CD4-positive, CD25-positive, alpha-beta regulatory T cell (primary cell): ENCODE measurements around the gene MPV17L2. TPM values are rescaled to one million over a fixed set of nuclear protein-coding genes. Genes with fewer than 3 reads are reported as not detected.

Experiments used
- ATAC-seq, 2 donors: fragments of 150-1000 bp; cut with Tn5 transposase; one replicate each; pipeline ENCODE4 v1.10.0; 2021; ENCODE audit warnings: low read depth in 2 of 2, moderate number of reproducible peaks in 2 of 2, moderate library complexity in 1 of 2
- DNase-seq, 3 donors: peaks; one replicate each; pipeline versions ENCODE4 v3.0.0 to v3.0.0-alpha.2; 2012 to 2022; ENCODE audit warnings: mixed read lengths in 1 of 3
- H3K27ac ChIP-seq: one replicate; pipeline ENCODE4 v1.7.0; 2013; ENCODE audit warnings: mild to moderate bottlenecking, low read length; ENCODE audit not compliant: insufficient read depth, poor library complexity, severe bottlenecking
- H3K27me3 ChIP-seq: one replicate; pipeline ENCODE4 v1.7.0; 2013; ENCODE audit warnings: low read length; ENCODE audit not compliant: control insufficient read depth, insufficient read depth
- H3K36me3 ChIP-seq: one replicate; pipeline ENCODE4 v1.7.0; 2013; ENCODE audit warnings: mild to moderate bottlenecking, low read length, moderate library complexity; ENCODE audit not compliant: control insufficient read depth, insufficient read depth
- H3K4me1 ChIP-seq: 2 replicates; pipeline ENCODE4 v1.7.0; 2013; ENCODE audit warnings: mild to moderate bottlenecking, low read length; ENCODE audit not compliant: insufficient read depth, control insufficient read depth, poor library complexity, severe bottlenecking
- H3K4me3 ChIP-seq: one replicate; pipeline ENCODE4 v1.7.0; 2013; ENCODE audit warnings: low read depth, mild to moderate bottlenecking, low read length, moderate library complexity
- H3K9me3 ChIP-seq, 2 experiments: 1 replicate in 1 of 2; 2 replicates in 1 of 2; pipeline ENCODE4 v1.7.0; 2013; ENCODE audit warnings: low read length in 2 of 2, mild to moderate bottlenecking in 1 of 2, moderate library complexity in 1 of 2; ENCODE audit not compliant: control insufficient read depth in 2 of 2
- H3K27ac Mint-ChIP-seq, 3 donors: one replicate each; pipeline ENCODE4 v1.8.0; 2020 to 2022; ENCODE audit warnings: mild to moderate bottlenecking in 3 of 3, mixed read lengths in 3 of 3, moderate library complexity in 2 of 3
- H3K27me3 Mint-ChIP-seq: one replicate; pipeline ENCODE4 v1.8.0; 2022; ENCODE audit warnings: mild to moderate bottlenecking, mixed read lengths
- H3K36me3 Mint-ChIP-seq: one replicate; pipeline ENCODE4 v1.8.0; 2020; ENCODE audit warnings: mixed read lengths
- H3K4me1 Mint-ChIP-seq, 4 donors: one replicate each; pipeline ENCODE4 v1.8.0; 2020 to 2022; ENCODE audit warnings: mixed read lengths in 4 of 4, mild to moderate bottlenecking in 1 of 4
- H3K4me3 Mint-ChIP-seq, 4 donors: one replicate each; pipeline ENCODE4 v1.8.0; 2020 to 2022; ENCODE audit warnings: mild to moderate bottlenecking in 4 of 4, mixed read lengths in 4 of 4, moderate library complexity in 3 of 4
- H3K9me3 Mint-ChIP-seq, 7 donors: one replicate each; pipeline ENCODE4 v1.8.0; 2020 to 2022; ENCODE audit warnings: mixed read lengths in 7 of 7, mild to moderate bottlenecking in 3 of 7, moderate library complexity in 2 of 7
- polyA plus RNA-seq, 4 donors: library from polyadenylated mRNA; unstranded; fragments of 300-500 nt; fragmentation: Illumina TruSeq; gene quantifications; one replicate each; pipeline ENCODE4 v1.2.3, GENCODE V29; 2021
- total RNA-seq: library from RNA; stranded (reverse); gene quantifications from one replicate; pipeline ENCODE4 v1.2.3, GENCODE V29; 2022

Gene MPV17L2
- total and polyA plus RNA-seq, 5 donors from 2014 or later, result 5.5 to 20.8 (median 12.6) TPM

GRCh38 chr19:18221815-18222725 is 29.1 kb downstream of the MPV17L2 start:
- H3K4me3 ChIP-seq, result no peak overlapping the region

GRCh38 chr19:18223860-18224524 is 31.0 kb downstream of the MPV17L2 start:
- H3K4me3 ChIP-seq, result peak overlapping the region; percentile 62
- peaks cover 23% of the 10 kb centered on the region for H3K4me1 ChIP-seq
- H3K36me3 ChIP-seq, result no peaks in the 10 kb centered on the region
- no peaks in the 10 kb centered on the region for H3K9me3 ChIP-seq
- ATAC-seq (no peak), DNase-seq (peak in 2 of 3 donors; percentile 21 to 50)
- no peak overlapping the region for H3K27ac ChIP-seq
- H3K27me3 Mint-ChIP-seq, result peaks cover 51% of the 10 kb centered on the region
- peaks cover 0 to 37% (median 7%) of the 10 kb centered on the region in 4 donors for H3K4me1 Mint-ChIP-seq
- H3K4me3 Mint-ChIP-seq, result peak overlapping the region; percentile 85 to 93 (median 86)
- H3K36me3 Mint-ChIP-seq, result no peaks in the 10 kb centered on the region
- H3K9me3 Mint-ChIP-seq, result peaks cover 0 to 3% (median 0%) of the 10 kb centered on the region in 7 donors
- peak overlapping the region in 1 of 3 donors; percentile 79 for H3K27ac Mint-ChIP-seq
- H3K27me3 ChIP-seq, result peaks cover 3% of the 10 kb centered on the region

More at GRCh38 chr19:18221815-18222725, 29.1 kb downstream of the MPV17L2 start:
- no peak for ATAC-seq
- Mint-ChIP-seq H3K27me3 (peaks cover 39% of the 10 kb centered on the region), H3K27ac (no peak overlapping the region), H3K36me3 (no peaks in the 10 kb centered on the region), H3K9me3 (peaks cover 0 to 3% (median 0%) of the 10 kb centered on the region in 7 donors), H3K4me3 (peak overlapping the region in 1 of 4 donors; percentile 3), H3K4me1 (peaks cover 0 to 37% (median 7%) of the 10 kb centered on the region in 4 donors)
- Histone ChIP-seq H3K9me3 (no peaks in the 10 kb centered on the region), H3K4me1 (peaks cover 23% of the 10 kb centered on the region), H3K27me3 (peaks cover 3% of the 10 kb centered on the region), H3K27ac (no peak overlapping the region), H3K36me3 (no peaks in the 10 kb centered on the region)
- DNase-seq, result no peak

DNA sequence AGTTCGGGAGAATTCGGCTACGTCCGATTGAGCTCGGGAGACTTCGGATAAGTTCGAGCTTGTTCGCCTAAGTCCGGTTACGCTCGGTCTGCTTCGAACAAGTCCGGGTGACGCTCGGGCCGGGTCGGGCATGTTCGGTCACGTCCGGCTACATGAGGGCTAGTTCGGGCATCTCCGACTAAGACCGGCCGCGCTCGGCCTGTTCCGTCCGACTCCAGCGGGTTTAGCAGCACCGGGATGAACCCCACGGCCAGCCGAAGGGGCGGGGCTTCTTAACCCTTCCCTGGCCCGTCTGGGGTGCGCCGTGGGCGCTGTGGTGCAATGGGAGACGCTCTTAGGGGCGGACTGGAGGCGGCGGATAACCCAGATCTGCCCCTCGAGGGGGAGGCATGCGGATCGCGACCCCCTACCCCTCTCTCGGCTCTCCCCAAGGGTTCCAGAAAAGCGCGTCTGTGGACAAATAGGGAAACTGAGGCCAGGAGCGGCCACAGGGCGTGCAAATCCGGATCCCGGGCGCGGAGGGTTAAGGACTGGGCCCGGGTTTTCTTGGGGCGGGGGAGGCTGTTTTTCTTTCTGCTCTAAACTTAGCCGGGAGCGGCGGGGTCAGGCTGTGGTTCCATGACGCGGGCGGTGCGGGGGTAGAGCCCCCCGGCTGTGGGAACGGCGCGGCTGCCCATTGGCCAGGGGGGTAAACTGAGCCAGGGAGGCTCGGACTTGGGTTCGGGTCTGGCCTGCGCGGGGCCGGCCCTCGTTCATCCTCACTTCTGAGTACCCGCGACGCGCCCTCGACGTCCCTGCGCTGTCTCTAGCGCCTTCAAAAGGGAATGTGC is 31.7 kb downstream of the MPV17L2 start:
- peak; percentile 87 to 89 for ATAC-seq
- H3K36me3 Mint-ChIP-seq, result no peaks in the 10 kb centered on the region
- peaks cover 0 to 3% (median 0%) of the 10 kb centered on the region in 7 donors for H3K9me3 Mint-ChIP-seq
- peak overlapping the region; percentile 85 to 93 (median 86) for H3K4me3 Mint-ChIP-seq
- peaks cover 0 to 37% (median 7%) of the 10 kb centered on the region in 4 donors for H3K4me1 Mint-ChIP-seq
- peak overlapping the region; percentile 62 for H3K4me3 ChIP-seq
- no peaks in the 10 kb centered on the region for H3K36me3 ChIP-seq
- H3K4me1 ChIP-seq, result peaks cover 23% of the 10 kb centered on the region
- peaks cover 49% of the 10 kb centered on the region for H3K27me3 Mint-ChIP-seq
- H3K27me3 ChIP-seq, result peaks cover 3% of the 10 kb centered on the region
- peak; percentile 73 to 95 (median 80) for DNase-seq
- no peaks in the 10 kb centered on the region for H3K9me3 ChIP-seq
- H3K27ac Mint-ChIP-seq, result peak overlapping the region in 2 of 3 donors; percentile 13 to 79
- no peak overlapping the region for H3K27ac ChIP-seq

GRCh38 chr19:18225355-18225701 is 32.3 kb downstream of the MPV17L2 start:
- no peak overlapping the region for H3K27ac Mint-ChIP-seq
- H3K36me3 Mint-ChIP-seq, result no peaks in the 10 kb centered on the region
- Histone ChIP-seq H3K4me1 (peaks cover 23% of the 10 kb centered on the region), H3K27me3 (peaks cover 4% of the 10 kb centered on the region), H3K4me3 (no peak overlapping the region), H3K27ac (no peak overlapping the region), H3K36me3 (no peaks in the 10 kb centered on the region), H3K9me3 (no peaks in the 10 kb centered on the region)
- peak overlapping the region in 2 of 4 donors; percentile 87 to 93 for H3K4me3 Mint-ChIP-seq
- H3K27me3 Mint-ChIP-seq, result peaks cover 44% of the 10 kb centered on the region
- no peak for ATAC-seq
- H3K4me1 Mint-ChIP-seq, result peaks cover 0 to 37% (median 7%) of the 10 kb centered on the region in 4 donors
- H3K9me3 Mint-ChIP-seq, result peaks cover 0 to 3% (median 0%) of the 10 kb centered on the region in 7 donors
- DNase-seq, result no peak

GRCh38 chr19:18225702-18226468 is 32.9 kb downstream of the MPV17L2 start, which contains the start of gene PDE4C:
Gene PDE4C, minus strand, starts transcription at chr19:18226438. Its CDS starts 23 bp downstream, at chr19:18226415.
- Mint-ChIP-seq H3K27ac (no peak within 1 kb of the TSS), H3K36me3 (no peaks in the 10 kb centered on the region), H3K27me3 (peaks cover 48% of the 10 kb centered on the region), H3K4me3 (peak within 1 kb of the TSS in 2 of 4 donors; percentile 87 to 93), H3K9me3 (peaks cover 0 to 7% (median 0%) of the 10 kb centered on the region in 7 donors), H3K4me1 (peaks cover 0 to 35% (median 7%) of the 10 kb centered on the region in 4 donors)
- no peak within 1 kb of the TSS for H3K4me3 ChIP-seq
- no peaks in the 10 kb centered on the region for H3K36me3 ChIP-seq
- DNase-seq, result no peak
- H3K27ac ChIP-seq, result no peak within 1 kb of the TSS
- peaks cover 7% of the 10 kb centered on the region for H3K27me3 ChIP-seq
- peaks cover 23% of the 10 kb centered on the region for H3K4me1 ChIP-seq
- no peaks in the 10 kb centered on the region for H3K9me3 ChIP-seq
- no peak for ATAC-seq

GRCh38 chr19:18226956-18227780 is 34.1 kb downstream of the MPV17L2 start:
- peaks cover 0 to 7% (median 0%) of the 10 kb centered on the region in 7 donors for H3K9me3 Mint-ChIP-seq
- no peaks in the 10 kb centered on the region for H3K36me3 Mint-ChIP-seq
- H3K4me1 Mint-ChIP-seq, result peaks cover 0 to 29% (median 7%) of the 10 kb centered on the region in 4 donors
- no peak overlapping the region for H3K27ac Mint-ChIP-seq
- ATAC-seq, result no peak
- Histone ChIP-seq H3K27me3 (peaks cover 7% of the 10 kb centered on the region), H3K36me3 (no peaks in the 10 kb centered on the region), H3K27ac (no peak overlapping the region), H3K4me3 (no peak overlapping the region), H3K9me3 (no peaks in the 10 kb centered on the region), H3K4me1 (peaks cover 23% of the 10 kb centered on the region)
- H3K27me3 Mint-ChIP-seq, result peaks cover 51% of the 10 kb centered on the region
- peak overlapping the region in 1 of 4 donors; percentile 57 for H3K4me3 Mint-ChIP-seq
- DNase-seq, result no peak
